Stimulated activated CD8-positive, alpha-beta memory T cell treated with anti-CD3 and anti-CD28 coated beads, Interleukin-4, amount 100 ng/mL, for 4 hours (primary cell): ENCODE results near the gene GOLGA6B.
A peak's percentile ranks its signal among the peaks of the same experiment; 100 is the strongest.
"Not testable (repeated sequence)": the region's sequence is repeated elsewhere in the genome, so short reads cannot be mapped to it uniquely, and the experiment has no call there.

Source experiments
- DNase-seq, 2 donors: peaks; one replicate each; pipeline ENCODE4 v3.0.0-alpha.2; 2020; ENCODE audit warnings: low read depth in 2 of 2, low spot score in 1 of 2

The GOLGA6B gene

GRCh38 chr15:72665706-72666105, 11.2 kb downstream of the GOLGA6B start:
- not testable (repeated sequence) for DNase-seq

GRCh38 chr15:72669803-72670202, 15.3 kb downstream of the GOLGA6B start:
- not testable (repeated sequence) for DNase-seq

- peak; percentile 29 to 40 for DNase-seq
These were observed 16.3 kb downstream of the GOLGA6B start for GRCh38 chr15:72670656-72671352.

GRCh38 chr15:72671525-72671924, 17.0 kb downstream of the GOLGA6B start:
- DNase-seq: no peak

DNA sequence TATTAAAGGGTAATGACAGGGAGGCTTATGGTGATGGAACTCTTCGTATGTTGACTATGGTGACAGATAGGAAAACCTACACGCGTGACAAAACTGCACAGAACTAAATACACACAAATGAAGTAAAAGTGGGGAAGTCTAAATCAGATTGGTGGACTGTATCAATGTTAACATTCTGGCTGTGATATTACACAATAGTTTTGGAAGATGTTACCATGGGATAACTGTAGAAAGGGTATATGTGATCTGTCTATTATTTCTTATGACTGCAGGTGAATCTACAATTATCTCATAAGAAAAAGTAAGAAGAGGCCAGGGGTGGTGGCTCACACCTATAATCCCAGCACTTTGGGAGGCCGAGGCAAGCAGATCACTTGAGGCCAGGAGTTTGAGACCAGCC, 22.3 kb downstream of the GOLGA6B start:
- DNase-seq: no peak

- DNase-seq: no peak
These were observed 26.4 kb downstream of the GOLGA6B start for GRCh38 chr15:72680931-72681330.

DNA sequence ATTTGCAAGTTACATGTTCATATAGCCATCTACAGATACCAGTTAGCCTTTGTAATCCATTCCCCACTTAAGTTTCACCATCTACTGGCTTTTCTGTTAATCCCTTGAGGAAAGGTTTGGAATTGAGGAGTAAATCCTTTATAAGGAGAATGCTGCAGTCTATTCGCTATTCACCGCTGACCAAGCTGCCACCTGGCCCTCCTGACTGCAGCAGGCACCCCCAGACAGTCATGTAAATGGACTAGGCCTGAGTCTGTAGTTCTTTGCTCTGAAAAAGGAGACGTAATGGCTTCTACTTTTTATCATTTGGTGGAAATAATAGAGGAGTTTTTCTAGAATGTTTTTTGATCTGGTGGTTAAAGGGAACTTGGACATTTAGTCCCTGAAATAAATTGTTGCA, 28.3 kb downstream of the GOLGA6B start:
- no peak for DNase-seq

DNA sequence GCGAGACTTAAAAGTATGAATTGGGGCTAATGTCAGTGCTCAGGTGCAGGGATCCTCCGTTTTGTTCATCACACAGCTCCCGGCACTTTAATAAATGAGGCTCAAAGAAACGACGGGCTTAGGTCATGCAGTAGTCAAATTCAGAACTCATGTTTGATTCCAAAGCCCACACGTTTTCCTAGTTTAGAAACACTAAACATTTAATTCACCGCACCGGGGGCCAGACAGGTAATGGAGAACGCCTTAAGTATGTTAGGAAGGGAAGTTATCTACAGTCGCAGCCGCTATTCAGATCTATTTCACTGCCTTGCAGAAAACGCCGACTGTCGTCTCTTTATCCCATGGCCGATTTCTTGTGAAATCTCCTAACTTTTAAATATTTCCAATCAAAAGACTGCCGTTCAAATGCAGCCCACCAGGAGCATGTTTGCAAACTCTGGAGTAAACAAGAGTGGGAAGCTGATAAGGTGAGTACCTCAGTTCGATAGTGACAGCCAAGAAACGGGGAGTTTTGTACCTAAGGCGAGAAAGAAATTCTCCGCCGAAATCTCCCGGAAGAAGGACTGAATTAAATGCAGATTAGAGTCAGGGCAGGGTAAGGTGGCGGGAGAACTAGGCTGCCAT, 30.9 kb downstream of the GOLGA6B start:
- DNase-seq: no peak

DNA sequence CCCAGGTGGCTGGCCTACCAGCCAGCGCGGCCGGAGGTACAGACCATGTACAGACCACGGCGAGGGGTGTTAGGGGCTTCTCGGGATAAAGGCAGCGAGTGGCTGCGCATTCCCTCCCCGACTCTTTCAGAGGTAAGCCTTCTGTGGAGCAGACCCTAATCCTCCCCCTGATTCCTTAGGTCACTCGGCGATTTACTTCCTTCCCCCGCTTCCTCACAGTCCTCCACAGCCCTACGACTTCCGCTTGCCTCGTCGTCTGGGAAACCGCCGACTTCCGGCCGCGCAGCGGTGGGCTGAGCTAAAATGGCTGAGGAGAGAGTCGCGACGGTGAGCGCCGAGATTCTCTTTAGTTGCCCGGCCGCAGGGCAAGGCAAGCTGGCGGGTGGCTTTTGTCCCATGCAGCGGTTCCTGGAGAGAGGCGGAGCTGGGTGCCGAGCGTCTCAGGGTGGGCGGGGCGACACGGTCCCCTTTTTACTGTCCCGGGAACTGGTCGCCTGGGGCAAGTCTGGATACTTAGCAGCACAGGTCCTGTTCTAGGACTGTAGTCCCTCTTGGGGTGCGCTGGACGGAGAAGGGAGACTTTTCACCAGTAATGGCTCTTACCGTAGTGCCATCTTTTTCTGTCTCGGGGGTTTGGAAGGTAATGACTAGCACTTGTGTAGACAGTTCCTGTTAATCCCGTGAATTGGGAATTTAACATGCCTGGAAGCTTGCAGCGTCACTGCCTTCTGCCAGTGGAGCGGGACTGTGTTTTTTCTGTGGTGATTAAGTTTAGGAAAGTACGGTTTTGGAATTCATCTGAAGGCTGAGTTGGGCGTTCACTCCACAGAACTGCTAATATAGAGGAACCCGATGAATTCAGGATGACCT, 31.7 kb downstream of the GOLGA6B start, which contains the start of the genes BBS4 and HIGD2B:
TSS of gene BBS4 (plus strand) at position 283 of the 870 bp plus-strand sequence. CDS start at position 304, 21 bp downstream.
TSS of gene HIGD2B (minus strand) at position 258 of the 870 bp plus-strand sequence. CDS start 9,808 bp downstream, outside the sequence.
- peak; percentile 65 to 73 for DNase-seq

- no peak for DNase-seq
These were observed 34.2 kb downstream of the GOLGA6B start for GRCh38 chr15:72688697-72689096.

DNA sequence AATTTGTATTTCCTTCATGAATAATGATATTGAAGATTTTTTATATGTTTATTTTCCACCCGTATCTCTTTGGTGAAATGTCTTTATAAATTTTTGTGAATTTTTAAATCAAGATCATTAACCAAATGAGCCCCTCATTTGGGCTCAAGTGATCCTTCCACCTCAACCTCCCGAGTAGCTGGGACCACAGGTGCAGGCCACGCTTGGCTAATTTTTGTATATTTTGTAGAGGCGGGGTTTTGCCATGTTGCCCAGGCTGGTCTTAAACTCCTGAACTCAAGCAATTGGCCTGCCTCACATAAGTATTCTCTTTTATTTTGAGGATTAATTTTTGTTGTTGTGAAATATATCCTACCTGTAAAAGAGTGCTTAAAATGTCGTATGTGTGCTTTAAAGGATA, 36.4 kb downstream of the GOLGA6B start:
- DNase-seq: no peak

DNA sequence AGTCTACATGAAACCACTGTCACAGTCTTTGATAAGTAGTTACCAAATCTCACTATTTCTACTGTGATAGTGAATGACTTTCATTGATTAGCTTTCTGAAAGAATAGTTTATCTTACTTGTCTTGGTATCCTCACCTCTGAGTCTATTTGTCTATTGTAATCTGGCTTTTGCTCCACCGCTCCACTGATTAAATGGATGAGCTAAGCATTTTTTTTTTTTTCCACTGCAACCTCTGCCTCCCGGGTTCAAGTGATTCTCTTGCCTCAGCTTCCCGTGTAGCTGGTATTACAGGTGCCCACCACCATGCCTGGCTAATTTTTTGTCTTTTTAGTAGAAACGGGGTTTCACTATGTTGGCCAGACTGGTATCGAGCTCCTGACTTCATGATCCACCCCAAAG, 44.4 kb downstream of the GOLGA6B start:
- no peak for DNase-seq

DNA sequence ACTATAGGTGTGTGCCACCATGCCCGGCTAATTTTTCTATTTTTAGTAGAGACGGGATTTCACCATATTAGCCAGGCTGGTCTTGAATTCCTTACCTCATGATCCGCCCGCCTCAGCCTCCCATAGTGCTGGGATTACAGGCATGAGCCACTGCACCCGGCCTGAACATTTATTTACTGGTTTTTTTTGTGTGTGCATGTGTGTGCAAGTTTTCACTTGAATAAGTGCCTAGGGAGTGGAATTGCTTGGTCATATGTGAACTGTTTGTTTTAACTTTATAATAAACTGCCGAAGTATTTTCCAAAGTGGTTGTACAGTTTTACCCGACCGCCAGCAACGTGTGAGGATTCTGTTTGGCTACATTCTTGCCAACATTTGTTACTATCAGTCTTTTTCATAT, 45.6 kb downstream of the GOLGA6B start:
- no peak for DNase-seq

GRCh38 chr15:72706266-72706665, 51.8 kb downstream of the GOLGA6B start:
- no peak for DNase-seq

DNA sequence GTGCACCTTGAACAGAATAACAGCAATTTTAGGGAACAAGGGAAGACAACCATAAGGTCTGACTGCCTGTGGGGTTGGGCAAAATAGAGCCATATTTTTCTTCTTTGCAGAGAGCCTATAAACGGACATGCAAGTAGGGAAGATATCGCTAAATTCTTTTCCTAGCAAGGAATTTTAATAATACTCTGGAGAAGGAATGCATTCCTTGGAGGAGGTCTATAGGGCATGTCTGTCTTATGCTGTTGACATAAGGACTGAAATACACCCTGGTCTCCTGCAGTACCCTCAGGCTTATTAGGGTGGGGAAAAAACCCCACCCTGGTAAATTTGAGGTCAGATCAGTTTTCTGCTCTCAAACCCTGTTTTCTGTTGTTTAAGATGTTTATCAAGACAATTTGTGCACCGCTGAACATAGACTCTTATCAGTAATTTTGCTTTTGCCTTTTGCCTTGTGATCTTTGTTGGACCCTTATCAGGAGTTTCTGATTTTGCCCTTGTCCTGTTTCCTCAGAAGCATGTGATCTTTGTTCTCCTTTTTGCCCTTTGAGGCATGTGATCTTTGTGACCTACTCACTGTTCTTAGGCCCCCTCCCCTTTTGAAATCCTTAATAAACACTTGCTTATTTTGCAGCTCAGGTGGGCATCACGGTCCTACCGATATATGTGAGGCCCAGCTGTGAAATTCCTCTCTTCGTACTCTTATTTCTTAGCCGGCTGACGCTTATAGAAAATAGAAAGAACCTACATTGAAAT, 54.2 kb downstream of the GOLGA6B start:
- not testable (repeated sequence) for DNase-seq
